Measurements from ENCODE around the gene GADD45A. TPM values are rescaled to one million over a fixed set of nuclear protein-coding genes. Genes with fewer than 3 reads are reported as not detected.

Gene GADD45A
- polyA plus RNA-seq, 1 of the 3 experiments (the other 2 are of a cell fraction): 164 TPM

- peaks cover 13 to 16% of the 10 kb centered on the region in 2 experiments; a peak in 3 of 4 replicates for H3K4me1 ChIP-seq (ENCODE audit: control insufficient read depth in 1 of 2, insufficient read depth in 2 of 2, low read depth in 1 of 2, low read length in 1 of 2)
- no peaks in the 10 kb centered on the region for H3K9me2 ChIP-seq
- H2AFZ ChIP-seq (ENCODE audit: low read depth): peak overlapping the region; percentile 54
- peak overlapping the region; percentile 37 for H3K4me2 ChIP-seq
- peaks cover 8% of the 10 kb centered on the region for H3F3A ChIP-seq (replicated peaks; ENCODE audit: insufficient read depth)
- TF ChIP-seq SIN3A (IDR thresholded peaks at IDR 0.05; ENCODE audit: borderline replicate concordance, low read depth, low read length) (no peak), PBX3 (IDR thresholded peaks at IDR 0.05) (peak; percentile 72), GATA2 (CRISPR knock-in tag; IDR thresholded peaks at IDR 0.05) (peak; percentile 67), NFIC (IDR thresholded peaks at IDR 0.05; ENCODE audit: borderline replicate concordance) (peak; percentile 43; the same call in 1 of the 2 replicates), EZH2phosphoT487 (IDR thresholded peaks at IDR 0.05; ENCODE audit: borderline replicate concordance, low read depth) (no peak), CHD2 (IDR thresholded peaks at IDR 0.05; ENCODE audit: low read length, partially characterized antibody) (peak; percentile 28), MAX (IDR thresholded peaks at IDR 0.05; ENCODE audit: low read depth) (no peak), TCF12 (IDR thresholded peaks at IDR 0.05) (peak; percentile 72), POLR2AphosphoS5 (IDR thresholded peaks at IDR 0.05; ENCODE audit: low read depth, low read length) (0 out of 2 replicates have a peak, but pooled peaks have one; percentile 26), RFX5 (IDR thresholded peaks at IDR 0.05; ENCODE audit: low read length) (no peak), CTCF (IDR thresholded peaks at IDR 0.05) (no peak), MXI1 (IDR thresholded peaks at IDR 0.05; ENCODE audit: low read depth, low read length) (0 out of 2 replicates have a peak, but pooled peaks have one; percentile 28), RCOR1 (IDR thresholded peaks at IDR 0.05; ENCODE audit: low read length) (peak; percentile 51; the same call in 1 of the 2 replicates), EP300 (IDR thresholded peaks at IDR 0.05; ENCODE audit: borderline replicate concordance in 1 of 2, low read depth in 1 of 2, low read length in 1 of 2) (peak; percentile 9 to 73; a peak in 2 of 4 replicates)
- no peaks in the 10 kb centered on the region for H3K79me2 ChIP-seq (ENCODE audit: insufficient read depth)
- no peak overlapping the region; a peak in 1 of 4 replicates for H3K4me3 ChIP-seq (ENCODE audit: low read depth in 2 of 2, low read length in 1 of 2)
- H3K9me3 ChIP-seq: no peaks in the 10 kb centered on the region
- no peaks in the 10 kb centered on the region for H3K36me3 ChIP-seq (replicated peaks in 1 of 2; ENCODE audit: control insufficient read depth in 1 of 2, insufficient read depth in 2 of 2, low read length in 1 of 2)
- peak overlapping the region; percentile 38 to 81; a peak in 3 of 4 replicates for H3K27ac ChIP-seq (ENCODE audit: low read depth in 2 of 2, low read length in 1 of 2)
- DNase-seq: peak; percentile 75
- no peak overlapping the region for H3K9ac ChIP-seq
- POLR2A ChIA-PET: interaction anchor here (1.1 to 2.2 kb wide), 3 partner anchors 11 to 70 kb away, joined by 3 to 25 read pairs (median 3); partner anchors contain the start of gene GADD45A
- CTCF ChIA-PET: interaction anchor here (0.7 to 2.4 kb wide), 6 partner anchors 10 to 113 kb away, joined by 3 to 10 read pairs (median 5); partner anchors contain the start of gene GADD45A
- H4K20me1 ChIP-seq (ENCODE audit: insufficient read depth): no peaks in the 10 kb centered on the region
- WGBS (ENCODE audit: low lambda C conversion rate): 22% methylated on average over 4 of the region's 4 CpGs
- H3K27me3 ChIP-seq (ENCODE audit: insufficient read depth): no peaks in the 10 kb centered on the region
Observed at GRCh38 chr1:67674260-67675011, 10.6 kb upstream of the GADD45A start.

All from SK-N-SH (cell line).